Measurements from ENCODE around the gene BPIFB2. TPM values are rescaled to one million over a fixed set of nuclear protein-coding genes. Genes with fewer than 3 reads are reported as not detected.

Gene BPIFB2
- total RNA-seq, 1 experiment from 2014 or later, result 0.15 TPM

DNA sequence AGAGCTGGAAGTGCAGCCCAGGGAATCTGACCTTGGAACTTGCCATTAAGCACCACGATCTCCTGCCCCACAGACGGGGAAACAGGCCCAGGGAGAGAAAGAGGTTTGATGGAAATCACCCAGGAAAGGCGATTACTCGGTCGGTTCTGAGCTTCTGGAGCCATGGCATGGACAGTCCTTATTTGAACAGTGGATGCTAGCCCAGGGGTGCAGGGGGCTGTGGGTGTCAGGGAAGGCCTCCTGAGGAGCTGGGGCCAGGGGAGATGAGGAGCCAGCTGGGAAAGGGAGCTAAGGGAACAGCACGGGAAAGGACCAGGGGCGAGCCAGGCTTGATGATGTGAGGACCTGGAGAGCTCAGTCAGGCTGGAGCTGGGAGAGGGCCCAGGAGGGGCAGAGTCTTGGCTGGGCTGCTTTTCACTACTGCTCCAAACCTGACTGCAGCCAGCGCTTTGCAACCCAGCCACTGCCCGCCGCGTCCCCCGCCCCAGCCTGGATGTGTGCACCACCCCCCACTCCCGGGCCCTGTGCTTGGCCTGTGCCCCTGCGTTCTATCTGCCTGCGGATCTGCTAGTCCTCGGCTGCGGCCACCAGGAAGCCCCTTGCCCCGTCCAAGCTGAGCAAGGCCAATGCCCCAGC, 21.1 kb upstream of the BPIFB2 start:
- no peak overlapping the region for H3K9ac ChIP-seq (ENCODE audit: low read length)
- no TSS peak for BruUV-seq (replicated peaks)
- ChIA-PET POLR2A (no interaction called here), RAD21 (ENCODE audit: low non-redundant PET in 1 of 2, low total read pairs in 2 of 2, uncharacterized antibody in 2 of 2, unreplicated experiment in 2 of 2) (no interaction called here), CTCF (no interaction called here)
- peaks cover 0 to 5% of the 10 kb centered on the region in 2 experiments; a peak in 1 of 4 replicates for H3K4me1 ChIP-seq (ENCODE audit: control insufficient read depth in 1 of 2, insufficient read depth in 2 of 2, low read length in 2 of 2)
- H3K27ac ChIP-seq (ENCODE audit: low read depth, low read length), result no peak overlapping the region
- H4K20me1 ChIP-seq (ENCODE audit: insufficient read depth), result no peaks in the 10 kb centered on the region
- TF ChIP-seq ZNF274 (IDR thresholded peaks at IDR 0.05; ENCODE audit: low read depth, low read length) (no peak), FOSL1 (IDR thresholded peaks at IDR 0.05; ENCODE audit: low read depth) (no peak), YY1 (IDR thresholded peaks at IDR 0.05; ENCODE audit: extremely low read depth, insufficient replicate concordance, low read depth, low read length) (no peak), RAD21 (IDR thresholded peaks at IDR 0.05; ENCODE audit: low read depth) (no peak), ZFX (IDR thresholded peaks at IDR 0.05) (no peak), TCF7L2 (IDR thresholded peaks at IDR 0.05; ENCODE audit: borderline replicate concordance, extremely low read depth, insufficient read depth, insufficient read length) (no peak), JUND (IDR thresholded peaks at IDR 0.05) (no peak), ELF1 (IDR thresholded peaks at IDR 0.05; ENCODE audit: borderline replicate concordance, low read depth) (no peak), CEBPB (IDR thresholded peaks at IDR 0.05; ENCODE audit: low read depth) (no peak), SRF (IDR thresholded peaks at IDR 0.05; ENCODE audit: low read depth) (no peak), EZH2 (IDR thresholded peaks at IDR 0.05) (no peak), CBX3 (IDR thresholded peaks at IDR 0.05; ENCODE audit: low read depth) (no peak), EZH2phosphoT487 (IDR thresholded peaks at IDR 0.05; ENCODE audit: borderline replicate concordance) (no peak)
- TF ChIP-seq, protein P1, sequence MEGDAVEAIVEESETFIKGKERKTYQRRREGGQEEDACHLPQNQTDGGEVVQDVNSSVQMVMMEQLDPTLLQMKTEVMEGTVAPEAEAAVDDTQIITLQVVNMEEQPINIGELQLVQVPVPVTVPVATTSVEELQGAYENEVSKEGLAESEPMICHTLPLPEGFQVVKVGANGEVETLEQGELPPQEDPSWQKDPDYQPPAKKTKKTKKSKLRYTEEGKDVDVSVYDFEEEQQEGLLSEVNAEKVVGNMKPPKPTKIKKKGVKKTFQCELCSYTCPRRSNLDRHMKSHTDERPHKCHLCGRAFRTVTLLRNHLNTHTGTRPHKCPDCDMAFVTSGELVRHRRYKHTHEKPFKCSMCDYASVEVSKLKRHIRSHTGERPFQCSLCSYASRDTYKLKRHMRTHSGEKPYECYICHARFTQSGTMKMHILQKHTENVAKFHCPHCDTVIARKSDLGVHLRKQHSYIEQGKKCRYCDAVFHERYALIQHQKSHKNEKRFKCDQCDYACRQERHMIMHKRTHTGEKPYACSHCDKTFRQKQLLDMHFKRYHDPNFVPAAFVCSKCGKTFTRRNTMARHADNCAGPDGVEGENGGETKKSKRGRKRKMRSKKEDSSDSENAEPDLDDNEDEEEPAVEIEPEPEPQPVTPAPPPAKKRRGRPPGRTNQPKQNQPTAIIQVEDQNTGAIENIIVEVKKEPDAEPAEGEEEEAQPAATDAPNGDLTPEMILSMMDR (IDR thresholded peaks at IDR 0.05 in 2 of 3, conservative IDR thresholded peaks at IDR 0.05 in 1 of 3; ENCODE audit: borderline replicate concordance in 1 of 3, insufficient read depth in 1 of 3, low read depth in 2 of 3, low read length in 2 of 3), result no peak
- TF ChIP-seq, protein P2, sequence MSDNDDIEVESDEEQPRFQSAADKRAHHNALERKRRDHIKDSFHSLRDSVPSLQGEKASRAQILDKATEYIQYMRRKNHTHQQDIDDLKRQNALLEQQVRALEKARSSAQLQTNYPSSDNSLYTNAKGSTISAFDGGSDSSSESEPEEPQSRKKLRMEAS (IDR thresholded peaks at IDR 0.05), result no peak
- TF ChIP-seq, protein P3, sequence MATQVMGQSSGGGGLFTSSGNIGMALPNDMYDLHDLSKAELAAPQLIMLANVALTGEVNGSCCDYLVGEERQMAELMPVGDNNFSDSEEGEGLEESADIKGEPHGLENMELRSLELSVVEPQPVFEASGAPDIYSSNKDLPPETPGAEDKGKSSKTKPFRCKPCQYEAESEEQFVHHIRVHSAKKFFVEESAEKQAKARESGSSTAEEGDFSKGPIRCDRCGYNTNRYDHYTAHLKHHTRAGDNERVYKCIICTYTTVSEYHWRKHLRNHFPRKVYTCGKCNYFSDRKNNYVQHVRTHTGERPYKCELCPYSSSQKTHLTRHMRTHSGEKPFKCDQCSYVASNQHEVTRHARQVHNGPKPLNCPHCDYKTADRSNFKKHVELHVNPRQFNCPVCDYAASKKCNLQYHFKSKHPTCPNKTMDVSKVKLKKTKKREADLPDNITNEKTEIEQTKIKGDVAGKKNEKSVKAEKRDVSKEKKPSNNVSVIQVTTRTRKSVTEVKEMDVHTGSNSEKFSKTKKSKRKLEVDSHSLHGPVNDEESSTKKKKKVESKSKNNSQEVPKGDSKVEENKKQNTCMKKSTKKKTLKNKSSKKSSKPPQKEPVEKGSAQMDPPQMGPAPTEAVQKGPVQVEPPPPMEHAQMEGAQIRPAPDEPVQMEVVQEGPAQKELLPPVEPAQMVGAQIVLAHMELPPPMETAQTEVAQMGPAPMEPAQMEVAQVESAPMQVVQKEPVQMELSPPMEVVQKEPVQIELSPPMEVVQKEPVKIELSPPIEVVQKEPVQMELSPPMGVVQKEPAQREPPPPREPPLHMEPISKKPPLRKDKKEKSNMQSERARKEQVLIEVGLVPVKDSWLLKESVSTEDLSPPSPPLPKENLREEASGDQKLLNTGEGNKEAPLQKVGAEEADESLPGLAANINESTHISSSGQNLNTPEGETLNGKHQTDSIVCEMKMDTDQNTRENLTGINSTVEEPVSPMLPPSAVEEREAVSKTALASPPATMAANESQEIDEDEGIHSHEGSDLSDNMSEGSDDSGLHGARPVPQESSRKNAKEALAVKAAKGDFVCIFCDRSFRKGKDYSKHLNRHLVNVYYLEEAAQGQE (IDR thresholded peaks at IDR 0.05; ENCODE audit: low read depth), result no peak
- no peak overlapping the region for H2AFZ ChIP-seq (ENCODE audit: low read depth, low read length, poor library complexity, severe bottlenecking)
- no peaks in the 10 kb centered on the region for H3K36me3 ChIP-seq (ENCODE audit: control insufficient read depth in 1 of 2, insufficient read depth in 2 of 2, low read length in 2 of 2)
- no peak overlapping the region for H3K4me3 ChIP-seq (replicated peaks in 1 of 2; ENCODE audit: low read depth in 1 of 2, low read length in 2 of 2)
- intact Hi-C loops (cut with micrococcal nuclease), result no loop called here
- H3K27me3 ChIP-seq (ENCODE audit: insufficient read depth, low read length), result no peaks in the 10 kb centered on the region
- DNase-seq (ENCODE audit: low read depth, low spot score) (no peak), ATAC-seq (no peak)
- no peaks in the 10 kb centered on the region for H3K79me2 ChIP-seq (ENCODE audit: insufficient read depth, low read length)
- H3K4me2 ChIP-seq (ENCODE audit: low read length), result no peak overlapping the region
- no peaks in the 10 kb centered on the region for H3K9me3 ChIP-seq (ENCODE audit: control insufficient read depth in 1 of 2, insufficient read depth in 1 of 2, low read depth in 1 of 2, low read length in 2 of 2)
- no peaks in the 10 kb centered on the region for H3K9me2 ChIP-seq (ENCODE audit: insufficient read depth)

All from HCT116 (cell line).